Measurements from ENCODE around the gene SBF2. TPM values are rescaled to one million over a fixed set of nuclear protein-coding genes. Genes with fewer than 3 reads are reported as not detected.
"Not testable (repeated sequence)": the region's sequence is repeated elsewhere in the genome, so short reads cannot be mapped to it uniquely, and the experiment has no call there.

Gene SBF2
- total RNA-seq, 2 donors from 2014 or later, result 53.4 to 58.9 TPM

GRCh38 chr11:9962722-9963121, 331.3 kb downstream of the SBF2 start:
- no peak for DNase-seq (ENCODE audit: low spot score)
- intact Hi-C loops (cut with DNase I), result loop anchor here in 1 of 2 donors (10.0 kb wide), 1 partner anchor 108 kb away; no protein-coding TSS in a partner anchor

GRCh38 chr11:9957072-9957471, 336.9 kb downstream of the SBF2 start:
- DNase-seq (ENCODE audit: low spot score), result no peak
- intact Hi-C loops (cut with DNase I), result no loop called here

GRCh38 chr11:9956483-9956882, 337.5 kb downstream of the SBF2 start:
- DNase-seq (ENCODE audit: low spot score), result no peak
- intact Hi-C loops (cut with DNase I), result no loop called here

DNA sequence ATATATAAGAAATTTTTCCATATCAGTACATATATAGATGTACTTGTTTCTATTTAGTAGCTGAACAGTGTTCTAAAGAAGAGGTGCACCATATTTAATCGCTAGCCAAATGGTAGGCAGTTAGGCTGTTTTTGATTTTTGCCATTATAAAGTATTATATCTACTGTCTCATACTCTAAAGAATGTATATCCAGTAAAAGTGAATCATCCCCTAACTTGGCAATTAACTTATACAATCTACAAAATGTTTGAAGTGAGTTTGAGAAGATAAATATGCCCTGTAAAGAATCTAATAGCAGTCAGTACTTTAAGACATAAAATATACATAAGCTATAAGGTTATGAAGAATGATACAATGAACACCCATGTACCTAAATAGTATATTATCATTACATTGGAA, 338.6 kb downstream of the SBF2 start:
- intact Hi-C loops (cut with DNase I), result no loop called here
- DNase-seq (ENCODE audit: low spot score), result no peak

DNA sequence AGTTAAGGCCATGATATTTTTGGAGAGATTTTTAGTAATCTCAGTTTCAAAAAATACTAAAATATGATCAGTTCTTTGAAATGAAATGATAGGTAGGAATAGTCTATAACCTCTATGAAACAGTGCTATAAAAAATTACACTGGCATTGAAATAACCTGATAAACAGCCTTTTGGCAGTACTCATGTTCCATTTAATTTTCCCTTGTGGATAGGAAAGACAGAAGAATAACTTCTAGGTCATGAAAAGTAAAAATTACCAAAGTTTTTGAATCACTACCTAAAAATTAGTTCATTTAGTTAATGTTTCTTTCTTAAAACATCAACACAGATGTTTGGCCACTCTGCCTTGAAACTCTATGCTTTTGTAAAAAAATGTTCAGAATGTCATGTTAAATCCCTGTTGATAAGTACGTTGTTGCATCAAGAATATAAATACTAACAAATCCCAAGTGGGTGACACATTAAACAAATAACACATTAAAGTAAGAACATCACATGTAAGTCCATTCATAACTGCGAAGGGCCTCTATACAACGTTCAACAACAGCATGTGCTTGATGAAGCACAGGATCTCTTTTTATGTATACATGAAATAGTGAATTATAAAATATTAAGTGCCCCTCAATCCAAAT, 339.9 kb downstream of the SBF2 start:
- intact Hi-C loops (cut with DNase I), result no loop called here
- no peak for DNase-seq (ENCODE audit: low spot score)

GRCh38 chr11:9952511-9953196, 341.4 kb downstream of the SBF2 start:
- no peak for DNase-seq (ENCODE audit: low spot score)
- intact Hi-C loops (cut with DNase I), result no loop called here

- intact Hi-C loops (cut with DNase I), result no loop called here
- no peak for DNase-seq (ENCODE audit: low spot score)
These were observed 342.2 kb downstream of the SBF2 start for GRCh38 chr11:9951807-9952206.

DNA sequence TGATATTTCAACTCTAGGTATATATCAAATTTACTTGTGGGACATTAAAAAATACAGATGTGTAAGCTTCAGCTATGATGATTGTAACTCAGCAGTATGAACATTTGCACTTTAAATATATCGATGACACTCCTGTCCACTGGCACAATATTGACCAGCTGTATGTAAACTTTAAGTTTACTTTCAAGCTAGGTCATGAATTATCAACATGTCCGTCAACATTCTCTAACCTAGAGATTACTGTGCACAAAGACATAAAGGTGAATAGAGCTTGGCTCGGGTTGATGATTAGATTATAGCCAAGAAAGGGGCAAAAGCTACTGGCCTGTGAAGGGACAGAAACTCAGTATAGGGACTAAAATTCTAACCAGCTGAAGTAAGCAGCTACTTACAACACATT, 343.6 kb downstream of the SBF2 start:
- no peak for DNase-seq (ENCODE audit: low spot score)
- intact Hi-C loops (cut with DNase I), result no loop called here

DNA sequence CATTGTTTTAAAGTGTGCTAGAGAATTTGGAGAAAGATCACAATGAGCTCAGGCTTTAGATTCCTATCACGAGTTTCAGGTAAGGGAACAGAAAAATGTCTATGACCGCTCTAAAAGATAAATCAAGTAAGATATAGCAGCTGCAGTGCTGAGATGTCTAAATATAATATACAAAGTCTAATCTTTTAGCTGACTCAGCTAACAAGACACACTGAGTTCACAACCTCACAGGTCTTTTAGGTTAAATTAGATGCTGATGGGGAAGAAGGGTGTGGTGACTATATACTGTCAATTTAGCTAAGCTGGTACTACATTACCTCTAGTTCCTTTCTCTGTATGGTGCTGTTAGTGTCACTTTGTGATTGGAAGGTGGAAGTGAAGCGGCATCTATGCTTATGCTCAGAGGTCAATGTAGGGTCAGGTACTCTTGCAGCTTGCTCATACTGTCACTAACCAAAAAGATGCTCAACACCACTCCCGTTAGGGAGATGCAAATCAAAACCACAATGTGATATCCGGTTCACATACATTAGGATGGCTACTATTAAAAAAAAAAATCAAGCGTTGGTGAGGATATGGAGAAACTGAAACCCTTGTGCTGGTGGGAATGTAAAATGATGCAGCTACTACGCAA, 346.7 kb downstream of the SBF2 start:
- intact Hi-C loops (cut with DNase I), result no loop called here
- DNase-seq (ENCODE audit: low spot score), result no peak

GRCh38 chr11:9945680-9946079, 348.3 kb downstream of the SBF2 start:
- DNase-seq (ENCODE audit: low spot score); intact Hi-C loops (cut with DNase I): not testable (repeated sequence)

- DNase-seq (ENCODE audit: low spot score), result no peak
- intact Hi-C loops (cut with DNase I), result no loop called here
These were observed 350.5 kb downstream of the SBF2 start for GRCh38 chr11:9943386-9944110.

GRCh38 chr11:9941991-9942390, 352.0 kb downstream of the SBF2 start:
- intact Hi-C loops (cut with DNase I), result no loop called here
- DNase-seq (ENCODE audit: low spot score), result no peak

DNA sequence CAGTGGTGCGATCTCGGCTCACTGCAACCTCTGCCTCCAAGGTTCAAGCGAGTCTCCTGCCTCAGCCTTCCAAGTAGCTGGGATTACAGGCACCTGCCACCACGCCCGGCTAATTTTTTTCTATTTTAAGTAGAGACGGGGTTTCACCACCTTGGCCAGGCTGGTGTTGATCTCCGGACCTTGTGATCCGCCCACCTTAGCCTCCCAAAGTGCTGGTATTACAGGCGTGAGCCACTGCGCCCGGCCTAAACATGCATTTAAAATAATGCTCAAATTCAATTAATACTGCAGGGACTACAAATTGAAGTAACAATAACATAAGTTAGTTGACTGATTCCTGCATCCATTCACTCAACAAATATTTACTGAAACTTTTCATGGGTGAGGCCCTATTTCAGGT, 354.9 kb downstream of the SBF2 start:
- DNase-seq (ENCODE audit: low spot score); intact Hi-C loops (cut with DNase I): not testable (repeated sequence)

DNA sequence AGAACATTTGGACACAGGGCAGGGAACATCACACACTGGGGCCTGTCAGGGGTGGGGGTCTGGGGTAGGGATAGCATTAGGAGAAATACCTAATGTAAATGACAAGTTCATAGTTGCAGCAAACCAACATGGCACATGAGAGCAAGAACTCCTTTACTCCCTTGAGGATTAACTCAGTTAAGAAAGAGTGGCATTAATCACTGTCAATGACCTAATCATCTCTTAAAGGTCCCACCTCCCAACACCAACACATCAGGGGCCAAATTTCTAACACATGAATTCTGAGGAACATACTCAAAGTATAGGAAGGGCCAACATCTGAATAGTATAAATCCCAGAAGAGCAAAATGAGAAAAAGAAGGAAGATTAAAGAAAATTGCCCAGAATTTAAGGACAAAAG, 357.3 kb downstream of the SBF2 start:
- intact Hi-C loops (cut with DNase I), result no loop called here
- DNase-seq (ENCODE audit: low spot score), result no peak

GRCh38 chr11:9932843-9933242, 361.2 kb downstream of the SBF2 start:
- DNase-seq (ENCODE audit: low spot score); intact Hi-C loops (cut with DNase I): not testable (repeated sequence)

- DNase-seq (ENCODE audit: low spot score); intact Hi-C loops (cut with DNase I): not testable (repeated sequence)
These were observed 363.3 kb downstream of the SBF2 start for GRCh38 chr11:9930562-9931331.

GRCh38 chr11:9927670-9928069, 366.3 kb downstream of the SBF2 start:
- DNase-seq (ENCODE audit: low spot score), result no peak
- intact Hi-C loops (cut with DNase I), result no loop called here

DNA sequence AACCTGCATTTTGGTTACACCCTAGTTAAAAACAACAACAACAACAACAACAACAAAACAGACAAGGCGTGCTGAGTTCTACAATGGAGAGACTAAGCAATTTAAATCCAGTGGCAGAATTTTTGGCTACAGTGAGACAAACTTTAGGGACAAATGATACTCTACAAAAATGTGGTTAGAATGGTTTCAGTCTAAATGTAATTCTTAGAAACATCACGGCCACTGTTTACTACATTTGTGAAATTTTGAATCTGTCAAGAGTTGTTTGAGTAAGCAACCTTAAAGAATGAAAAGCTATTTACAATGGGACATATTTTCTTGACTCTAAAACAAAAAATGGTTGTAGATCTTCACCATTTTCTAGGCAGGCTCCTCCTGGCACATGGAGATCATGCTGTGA, 370.7 kb downstream of the SBF2 start:
- intact Hi-C loops (cut with DNase I), result no loop called here

GRCh38 chr11:9922806-9923205, 371.2 kb downstream of the SBF2 start:
- DNase-seq (ENCODE audit: low spot score), result no peak
- intact Hi-C loops (cut with DNase I), result no loop called here

More for the DNA sequence above, 370.7 kb downstream of the SBF2 start:
- no peak for DNase-seq (ENCODE audit: low spot score)

Data from posterior vena cava (tissue), 2 donors.